Islet of Langerhans (tissue), 1 donor: ENCODE data around the gene LKAAEAR1.

Experiments
- FAIRE-seq: peaks from one replicate; lab custom pipeline; 2011; peaks lifted over from hg19 to GRCh38; lab: Jason Lieb, UNC

The LKAAEAR1 gene

DNA sequence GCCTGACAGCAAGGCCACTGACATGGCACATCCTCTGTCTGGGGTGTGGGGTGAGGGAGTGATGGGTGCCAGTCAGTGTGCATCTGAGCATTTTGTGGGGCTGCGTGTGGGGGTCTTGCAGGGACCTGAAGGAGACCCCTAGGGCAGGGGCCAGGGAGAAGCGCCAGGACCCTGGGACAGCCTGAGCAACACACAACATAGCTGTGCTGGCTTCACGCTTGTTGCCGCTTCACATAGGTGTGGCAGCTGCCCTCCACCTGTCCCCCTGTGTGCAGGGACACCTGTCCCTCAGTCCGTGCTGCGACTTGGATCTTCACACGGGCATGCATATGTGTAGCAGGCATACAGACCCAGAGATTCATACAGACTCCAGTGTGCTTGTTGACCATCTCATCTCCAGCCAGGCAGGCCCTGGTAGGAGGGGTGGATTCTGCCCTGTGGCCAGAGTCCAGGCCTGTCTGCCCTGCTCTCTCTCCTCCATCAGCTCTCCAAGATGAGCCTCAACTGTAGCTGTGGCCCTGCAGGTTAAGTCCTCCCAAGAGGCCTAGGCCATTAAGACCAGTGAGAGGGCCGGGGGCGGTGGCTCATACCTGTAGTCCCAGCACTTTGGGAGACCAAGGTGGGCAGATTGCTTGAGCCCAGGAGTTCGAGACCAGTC, 26.3 kb upstream of the LKAAEAR1 start:
- FAIRE-seq = no peak

DNA sequence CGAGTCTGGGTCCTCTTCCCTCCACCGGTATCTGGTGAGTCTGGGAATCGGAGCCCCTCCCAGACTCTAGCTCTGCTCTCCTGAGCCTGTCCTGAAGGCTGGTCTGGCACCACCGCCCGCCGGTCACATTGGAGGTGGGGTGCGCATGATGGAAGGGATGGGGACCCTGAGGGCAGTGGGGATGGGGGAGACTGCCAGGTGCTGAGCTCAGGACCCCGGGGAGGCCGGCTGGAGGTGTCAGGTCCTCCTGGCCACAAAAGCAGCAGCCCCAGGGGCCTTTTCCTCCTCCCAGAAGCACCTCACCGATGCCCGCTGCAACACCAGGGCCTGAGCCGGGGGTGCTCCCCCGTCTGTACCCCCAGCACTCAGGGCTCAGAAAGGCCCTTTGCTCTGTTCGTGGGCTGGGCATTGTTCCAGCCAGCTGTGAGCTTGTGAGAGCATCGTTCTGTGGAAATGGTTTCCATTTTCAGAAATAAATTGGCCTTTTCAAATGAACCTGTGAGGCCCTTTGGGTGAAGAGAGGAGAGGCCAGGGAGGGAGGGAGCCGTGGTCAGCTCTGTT, 25.7 kb upstream of the LKAAEAR1 start:
- no peak for FAIRE-seq

DNA sequence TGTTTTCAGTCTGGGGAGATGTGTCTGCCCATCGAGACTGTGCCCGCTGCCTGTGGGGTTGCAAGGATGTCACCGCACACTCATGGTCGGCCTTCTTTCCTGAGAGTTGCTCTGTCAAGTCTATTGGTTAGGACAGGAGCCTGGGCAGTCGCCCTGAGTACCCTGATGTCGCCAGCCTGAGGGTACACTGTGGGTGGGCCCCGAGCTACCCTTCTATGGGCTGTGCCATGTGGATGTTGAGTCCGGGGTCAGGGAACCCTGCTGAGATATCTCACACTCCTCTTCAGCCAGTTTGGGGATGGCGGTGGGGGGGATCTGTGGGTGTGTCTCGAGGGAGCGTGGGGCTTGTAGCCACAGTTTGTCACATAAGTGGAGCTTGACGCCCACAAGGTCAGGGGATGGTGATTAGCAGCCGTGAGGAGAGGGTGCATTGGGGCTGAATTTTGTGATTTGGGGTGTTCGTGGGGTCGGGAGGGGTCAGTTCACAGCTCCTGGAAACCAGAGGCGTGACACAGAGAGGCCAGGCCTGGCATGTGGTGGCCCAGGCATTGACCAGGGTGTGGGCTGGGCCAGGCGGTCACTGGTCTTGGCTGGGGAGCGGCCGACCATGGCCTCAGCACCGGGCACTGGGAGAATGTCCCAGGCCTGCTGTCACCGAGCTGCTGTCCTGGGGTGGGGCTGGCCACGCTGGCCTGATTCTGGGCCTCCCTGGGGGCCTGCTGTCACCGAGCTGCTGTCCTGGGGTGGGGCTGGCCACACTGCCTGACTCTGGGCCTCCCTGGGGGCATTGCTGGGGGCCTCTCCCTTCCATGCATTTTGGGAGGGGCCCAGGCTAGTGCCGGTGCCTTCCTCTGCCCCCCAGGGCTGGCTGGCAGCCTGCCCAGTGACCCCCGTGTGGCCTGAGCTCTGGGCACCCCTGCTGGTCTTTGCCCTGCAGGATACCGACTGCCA, 24.8 kb upstream of the LKAAEAR1 start:
- FAIRE-seq = no peak

DNA sequence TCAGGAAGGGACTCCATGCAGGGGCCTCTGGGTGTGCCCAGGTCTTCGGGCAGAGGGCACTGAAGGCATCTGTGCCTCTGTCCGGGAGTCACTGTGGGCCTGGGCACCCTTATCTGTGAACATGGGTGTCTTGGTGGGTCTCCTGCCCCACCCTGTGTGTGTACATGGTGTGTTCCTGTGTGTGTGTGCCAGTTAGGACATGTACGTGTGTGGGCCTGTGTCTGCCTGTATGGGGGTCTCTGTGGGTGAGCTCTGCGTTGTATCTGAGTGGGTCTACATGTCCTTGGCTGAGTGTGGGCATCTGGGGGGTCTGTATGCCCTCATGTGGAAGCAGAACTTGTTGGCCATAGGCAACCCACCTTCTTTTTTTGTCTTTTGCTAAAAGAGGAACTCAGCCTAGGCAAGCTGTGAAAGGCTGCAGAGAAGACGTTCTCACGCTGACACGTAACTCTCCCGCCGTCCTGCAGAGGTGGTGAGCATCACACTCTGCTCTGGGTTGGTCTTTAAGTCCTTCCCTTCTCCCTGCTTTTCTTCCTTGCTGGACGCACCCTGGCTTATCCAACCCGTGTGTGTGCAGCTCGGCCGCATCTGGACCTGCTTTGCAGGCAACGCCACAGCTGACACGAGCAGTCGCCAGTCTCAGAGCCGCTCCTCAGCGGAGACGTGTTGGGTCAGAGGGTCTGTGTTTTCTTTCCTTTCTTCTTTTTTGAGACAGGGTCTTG, 23.7 kb upstream of the LKAAEAR1 start:
- no peak for FAIRE-seq

DNA sequence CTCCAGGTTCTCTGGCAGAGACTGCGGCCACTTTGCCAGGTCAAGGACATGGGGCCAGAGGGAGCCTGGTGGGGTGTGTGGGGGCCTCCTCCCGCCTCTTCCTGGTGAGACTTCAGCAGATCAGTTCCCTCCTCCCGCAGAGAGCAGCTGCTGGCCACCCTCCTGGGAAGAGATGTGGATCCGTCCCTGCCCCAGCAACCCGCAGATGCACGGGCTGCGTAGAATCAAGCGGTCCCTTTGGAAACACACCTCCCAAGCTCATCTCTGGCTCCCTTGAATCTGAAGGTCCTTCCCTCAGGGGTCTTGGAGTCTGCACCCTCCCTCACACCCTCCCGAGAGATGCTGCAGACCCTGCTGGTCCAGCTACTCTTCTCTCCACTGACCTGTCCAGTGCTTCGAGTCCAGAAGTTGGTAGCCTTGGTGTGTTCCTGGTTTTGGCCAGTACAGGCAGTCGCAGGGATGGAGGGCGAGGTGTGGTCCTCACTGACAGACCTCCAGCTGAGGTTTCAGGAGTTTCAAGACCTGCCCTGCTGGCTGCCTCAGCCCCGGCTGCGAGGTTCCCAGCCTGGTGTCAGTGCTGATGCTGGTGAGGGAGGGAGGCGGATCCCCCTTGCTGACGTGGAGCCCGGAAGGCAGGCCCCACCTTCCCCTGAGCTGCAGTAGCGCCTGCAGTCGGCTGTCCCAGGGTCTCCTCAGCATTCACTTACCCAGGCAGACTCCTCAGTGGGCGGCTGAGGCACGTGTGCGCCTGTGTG, 23.0 kb upstream of the LKAAEAR1 start, which contains the start of gene NPBWR2:
Gene NPBWR2, minus strand, starts transcription at position 585 of the 755 bp plus-strand sequence. CDS start 734 bp downstream, outside the sequence.
- FAIRE-seq = no peak

DNA sequence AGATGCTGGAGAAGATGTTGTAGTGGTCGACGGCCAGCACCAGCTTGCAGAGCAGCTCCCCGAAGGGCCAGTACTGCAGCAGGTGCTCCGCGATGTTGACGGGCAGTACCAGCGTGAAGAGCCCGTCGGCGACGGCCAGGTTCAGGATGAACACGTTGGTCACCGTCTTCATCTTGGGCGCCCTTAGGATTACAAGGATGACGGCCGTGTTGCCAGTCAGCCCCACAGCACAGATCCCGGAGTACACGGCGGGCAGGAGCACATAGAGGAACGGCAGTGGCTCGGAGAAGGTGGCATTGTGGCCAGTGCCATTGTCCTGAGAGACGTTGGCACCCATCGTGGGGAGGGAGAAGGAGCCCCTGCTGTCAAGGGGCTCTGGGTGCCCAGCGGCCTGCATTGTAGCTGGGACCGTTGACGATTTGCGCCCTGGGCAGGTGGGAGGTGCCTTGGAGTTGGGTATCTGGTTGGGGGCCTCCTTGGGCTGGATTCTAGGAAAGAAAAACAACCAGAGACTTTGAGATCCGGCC, 22.3 kb upstream of the LKAAEAR1 start:
- no peak for FAIRE-seq

DNA sequence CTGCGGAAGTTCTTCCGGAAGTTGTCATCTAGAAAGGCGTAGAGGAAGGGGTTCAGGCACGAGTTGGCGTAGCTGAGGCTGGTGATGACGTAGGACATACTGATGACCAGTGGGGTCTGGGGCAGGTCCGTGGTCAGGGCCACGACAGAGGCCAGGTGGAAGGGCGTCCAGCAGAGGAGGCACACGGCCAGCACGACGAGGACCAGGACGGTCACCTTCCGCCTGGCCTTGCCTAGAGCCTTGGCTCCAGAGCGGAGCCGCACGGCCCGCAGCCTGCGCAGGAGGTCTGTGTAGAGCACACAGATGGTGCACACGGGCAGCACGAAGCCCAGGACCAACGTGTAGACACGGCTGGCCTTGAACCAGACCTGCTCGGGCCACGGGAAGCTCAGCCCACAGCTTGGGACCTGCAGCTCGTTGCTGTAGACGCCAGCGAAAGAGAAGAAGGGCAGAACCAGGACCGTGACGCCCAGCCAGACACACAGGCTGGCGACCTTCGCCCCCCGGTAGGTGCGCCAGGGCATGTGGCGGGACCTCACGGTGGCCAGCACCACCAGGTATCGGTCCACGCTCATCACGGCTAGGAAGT, 21.7 kb upstream of the LKAAEAR1 start:
- no peak for FAIRE-seq

DNA sequence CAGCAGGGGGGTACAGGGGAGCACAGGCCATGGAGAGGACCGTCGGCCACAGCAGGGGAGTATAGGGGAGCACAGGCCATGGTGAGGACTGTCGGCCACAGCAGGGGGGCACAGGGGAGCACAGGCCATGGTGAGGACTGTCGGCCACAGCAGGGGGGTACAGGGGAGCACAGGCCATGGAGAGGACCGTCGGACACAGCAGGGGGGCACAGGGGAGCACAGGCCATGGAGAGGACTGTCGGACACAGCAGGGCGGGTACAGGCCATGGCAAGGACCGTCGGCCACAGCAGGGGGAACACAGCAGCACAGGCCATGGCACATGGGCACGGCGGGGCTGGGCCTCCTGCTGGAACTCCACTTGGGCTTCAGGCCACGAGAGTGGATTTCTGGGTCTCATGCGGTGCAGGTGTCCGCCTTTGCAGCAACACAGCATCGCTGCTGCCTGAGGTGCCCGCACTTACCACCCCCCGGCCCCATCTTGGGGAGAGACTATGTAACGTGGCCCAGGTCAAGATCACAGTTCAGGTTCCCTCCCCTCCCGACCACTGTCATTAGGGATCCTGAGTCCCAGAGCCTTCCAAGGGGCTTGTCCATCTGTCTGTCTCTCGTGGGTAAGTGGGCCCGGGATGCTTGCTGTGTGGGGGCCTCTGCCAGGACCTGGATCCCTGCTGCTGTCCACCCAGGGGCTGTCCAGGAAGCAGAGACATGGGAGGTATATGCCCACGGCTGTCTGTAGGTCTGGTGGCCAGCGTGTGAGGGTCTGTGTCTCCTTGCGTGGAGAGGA, 20.7 kb upstream of the LKAAEAR1 start:
- FAIRE-seq = no peak

DNA sequence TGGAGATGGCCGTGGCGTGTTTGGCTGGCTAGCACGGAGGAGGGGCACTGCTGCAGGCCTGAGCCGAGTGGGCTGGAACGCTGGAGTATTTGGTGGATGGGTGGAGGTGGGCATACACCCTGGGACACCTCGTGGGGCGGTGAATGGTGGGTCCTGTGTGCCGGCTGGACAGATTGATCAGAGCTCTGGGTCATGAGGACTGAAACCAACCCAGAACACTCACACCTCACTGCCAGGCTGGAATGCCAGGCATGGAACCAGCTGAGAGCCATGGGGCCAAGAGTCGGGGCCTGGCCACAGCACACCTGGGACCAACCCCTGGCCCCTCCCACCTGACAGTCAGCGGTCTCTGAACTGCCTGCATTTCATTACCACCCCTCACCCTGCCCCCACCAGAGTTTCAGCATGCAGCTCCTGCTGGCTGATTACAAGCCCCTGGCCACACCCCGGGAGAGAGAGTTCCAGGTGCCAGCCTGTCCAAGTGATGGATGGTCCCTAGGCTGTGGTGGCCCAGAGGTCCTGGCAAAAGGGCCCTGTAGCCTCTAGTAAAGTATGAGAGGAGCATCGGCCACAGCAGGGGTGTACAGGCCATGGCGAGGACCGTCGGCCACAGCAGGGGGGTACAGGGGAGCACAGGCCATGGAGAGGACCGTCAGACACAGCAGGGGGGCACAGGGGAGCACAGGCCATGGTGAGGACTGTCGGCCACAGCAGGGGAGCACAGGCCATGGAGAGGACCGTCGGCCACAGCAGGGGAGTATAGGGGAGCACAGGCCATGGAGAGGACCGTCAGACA, 19.9 kb upstream of the LKAAEAR1 start:
- no peak for FAIRE-seq

DNA sequence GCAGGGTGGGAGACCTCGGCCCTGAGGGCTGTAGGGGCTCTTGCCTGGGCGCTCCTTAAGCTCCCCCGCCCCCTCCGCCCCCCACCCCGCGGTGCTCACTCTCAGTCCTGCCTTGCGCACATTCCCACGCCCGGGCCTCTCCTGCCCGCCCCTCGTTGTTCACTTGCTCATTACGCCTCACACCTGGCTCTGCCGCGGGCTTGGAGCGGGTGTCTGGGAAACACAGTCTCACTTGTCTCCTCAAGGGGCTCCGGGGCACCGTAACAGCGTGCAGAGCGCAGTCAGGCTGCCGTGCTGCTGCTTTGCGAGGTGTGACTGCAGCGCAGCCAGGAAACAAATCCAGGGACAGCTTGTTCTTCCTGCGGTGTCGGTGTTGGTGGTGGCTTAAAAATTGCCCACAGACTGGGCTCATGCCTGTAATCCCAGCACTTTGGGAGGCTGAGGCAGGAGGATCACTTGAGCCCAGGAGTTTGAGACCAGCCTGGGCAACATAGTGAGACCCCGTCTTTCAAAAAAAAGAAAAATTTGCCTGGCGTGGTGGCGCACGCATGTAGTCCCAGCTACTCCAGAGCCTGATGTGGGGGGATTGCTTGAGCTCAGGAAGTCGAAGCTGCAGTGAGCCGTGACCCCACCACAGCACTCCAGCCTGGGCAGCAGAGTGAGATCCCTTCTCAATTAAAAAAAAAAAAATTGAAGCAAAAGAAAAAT, 18.6 kb upstream of the LKAAEAR1 start:
- FAIRE-seq = no peak

DNA sequence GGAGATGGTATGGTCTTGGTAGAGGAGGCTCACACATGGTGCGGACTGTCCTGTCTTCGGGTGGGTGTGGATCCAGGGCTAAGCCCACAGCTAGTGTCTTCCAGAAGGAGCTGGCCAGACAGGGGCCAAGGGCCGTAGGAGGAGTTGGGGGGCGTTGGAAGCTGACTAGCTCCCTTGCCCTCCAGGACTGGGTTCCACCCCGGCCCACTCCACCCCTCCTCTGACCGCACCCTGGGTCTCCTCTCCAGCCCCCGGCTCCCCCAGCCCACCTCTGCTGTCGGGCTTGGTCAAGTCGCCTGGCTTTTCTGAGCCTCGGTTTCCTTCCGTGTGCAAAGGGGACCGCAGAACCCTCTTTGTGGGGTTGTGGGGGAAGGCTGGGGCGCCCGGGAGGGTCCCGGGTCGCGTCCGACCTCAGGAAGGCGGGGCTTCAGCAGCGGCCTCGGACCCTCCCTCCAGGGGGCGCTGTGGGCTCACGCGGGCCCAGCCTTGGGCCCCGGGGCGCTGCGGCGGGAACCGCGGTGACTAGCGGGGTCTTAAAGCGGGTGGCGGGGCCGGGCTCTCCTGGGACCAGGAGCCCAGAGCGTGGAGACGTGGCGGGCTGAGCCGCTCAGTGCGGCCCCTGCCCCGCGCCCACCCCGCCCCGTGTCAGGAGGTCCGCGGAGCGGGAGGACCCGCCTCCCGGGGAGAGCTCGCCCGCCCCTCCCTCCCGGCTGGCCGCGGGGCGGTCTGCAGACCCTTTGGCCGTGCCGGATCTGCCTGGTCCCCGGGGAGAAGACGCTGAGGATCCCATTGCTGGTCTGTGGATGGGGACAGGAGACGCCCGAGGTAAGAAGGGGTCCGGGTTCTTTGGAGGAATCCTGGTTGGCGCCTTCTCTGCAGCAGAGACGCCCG, 17.8 kb upstream of the LKAAEAR1 start:
- no peak for FAIRE-seq

DNA sequence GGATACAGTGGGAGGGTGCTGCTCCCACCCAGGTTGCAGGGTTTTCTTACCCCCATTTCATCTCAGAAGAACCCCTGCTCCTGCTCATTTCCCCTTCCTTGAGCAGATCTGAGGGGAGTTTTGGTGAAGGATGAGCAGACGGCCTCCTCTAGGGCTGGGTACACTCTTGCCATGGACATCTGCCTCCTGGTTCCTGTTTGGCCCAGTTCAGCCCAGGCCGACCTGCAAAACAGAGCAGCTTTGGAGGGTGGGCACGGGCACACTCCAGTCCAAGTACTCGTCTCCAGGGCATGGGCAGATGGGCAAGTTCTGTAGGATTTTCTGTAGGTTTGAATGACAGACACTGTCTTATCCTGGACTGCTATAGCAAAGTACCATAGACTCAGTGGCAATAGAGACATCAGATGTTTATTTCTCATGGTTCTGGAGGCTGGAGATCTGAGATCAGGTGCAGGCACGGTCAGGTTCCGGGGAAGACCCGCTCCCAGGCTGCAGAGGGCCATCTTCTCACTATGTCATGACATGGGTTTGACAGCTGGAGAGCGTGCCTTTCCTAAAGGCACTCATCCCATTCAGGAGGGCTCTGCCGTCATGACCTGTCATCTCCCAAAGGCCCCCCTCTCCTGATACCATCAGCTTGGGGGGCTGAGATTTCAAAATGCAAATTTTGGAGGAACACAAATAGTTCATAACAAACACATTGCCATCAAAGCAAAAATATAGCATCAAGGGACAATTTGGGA, 16.9 kb upstream of the LKAAEAR1 start:
- FAIRE-seq = no peak

DNA sequence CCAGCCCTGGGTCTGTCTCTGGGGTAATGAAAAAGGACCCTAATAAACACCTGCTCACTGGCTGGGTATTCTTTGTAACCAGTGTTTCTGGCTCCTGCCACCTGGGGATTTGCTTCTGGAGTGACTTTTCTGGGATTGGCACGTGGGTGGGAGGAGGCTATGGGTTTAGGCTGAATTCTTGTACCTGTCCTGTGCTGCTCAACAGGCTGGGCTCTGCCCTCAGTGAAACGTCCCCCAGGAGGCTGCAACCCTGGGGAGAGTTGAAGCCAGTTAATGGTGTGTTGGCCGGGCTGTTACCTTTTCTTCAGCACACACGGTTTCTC, 16.3 kb upstream of the LKAAEAR1 start:
- no peak for FAIRE-seq

DNA sequence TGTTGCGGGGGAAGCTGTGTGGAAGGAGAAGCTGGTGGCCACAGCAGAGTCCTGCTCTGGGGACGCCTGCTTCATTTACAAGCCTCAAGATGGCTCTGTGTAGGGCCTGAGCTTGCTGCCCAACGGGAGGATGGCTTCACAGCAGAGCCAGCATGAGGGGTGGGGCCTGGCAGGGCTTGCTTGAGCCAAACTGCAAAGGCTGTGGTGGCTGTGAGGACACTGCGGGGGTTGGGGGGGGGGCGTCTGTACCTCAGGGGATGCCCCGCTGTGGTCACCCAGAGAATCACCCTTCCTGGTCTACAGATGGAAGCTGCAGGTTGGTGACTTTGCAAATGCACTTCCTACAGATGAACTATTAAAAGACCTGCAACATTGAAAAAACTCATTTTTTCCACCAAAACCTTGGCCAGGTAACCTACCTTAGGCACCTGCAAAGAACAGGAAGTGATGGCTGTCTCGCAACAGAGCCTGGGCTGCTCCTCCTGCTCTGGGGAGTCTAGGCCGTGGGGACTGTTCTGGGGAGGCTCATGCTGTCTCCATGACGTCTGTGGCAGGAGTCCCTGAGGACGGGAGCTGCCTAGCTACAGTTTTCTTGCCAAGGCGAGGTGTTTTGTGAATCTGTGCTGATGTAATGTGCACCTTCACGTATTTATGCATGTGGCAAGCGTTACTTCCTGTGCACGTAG, 15.8 kb upstream of the LKAAEAR1 start:
- no peak for FAIRE-seq

DNA sequence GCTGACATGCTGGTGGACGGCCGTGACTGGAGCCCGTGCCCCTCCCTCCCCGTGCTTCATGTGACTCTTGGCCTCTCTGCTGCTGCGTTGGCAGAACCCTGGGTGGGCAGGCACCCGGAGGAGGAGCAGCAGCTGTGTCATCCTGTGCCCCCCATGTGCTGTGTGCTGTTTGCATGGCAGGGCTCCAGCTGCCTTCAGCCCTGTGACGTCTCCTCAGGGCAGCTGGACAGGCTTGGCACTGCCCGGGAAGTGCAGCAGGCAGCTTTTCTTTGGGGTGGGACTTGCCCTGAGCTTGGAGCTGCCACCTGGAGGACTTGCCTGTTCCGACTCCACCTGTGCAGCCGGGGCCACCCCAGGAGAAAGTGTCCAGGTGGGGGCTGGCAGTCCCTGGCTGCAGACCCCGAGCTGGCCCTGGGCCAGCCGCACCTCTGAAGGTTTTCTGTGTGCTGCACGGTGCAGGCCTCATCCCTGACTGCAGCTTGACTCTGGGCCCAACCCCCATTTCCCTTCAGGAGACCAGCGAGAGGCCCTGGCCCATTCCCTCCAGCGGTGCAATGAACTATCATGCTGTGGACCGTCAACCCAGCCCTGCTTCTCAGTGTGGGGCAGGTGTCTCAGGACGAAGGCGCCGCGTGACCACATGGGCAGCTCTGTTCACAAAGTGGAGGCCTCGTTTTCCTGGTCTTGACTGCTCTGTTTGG, 15.0 kb upstream of the LKAAEAR1 start:
- no peak for FAIRE-seq

DNA sequence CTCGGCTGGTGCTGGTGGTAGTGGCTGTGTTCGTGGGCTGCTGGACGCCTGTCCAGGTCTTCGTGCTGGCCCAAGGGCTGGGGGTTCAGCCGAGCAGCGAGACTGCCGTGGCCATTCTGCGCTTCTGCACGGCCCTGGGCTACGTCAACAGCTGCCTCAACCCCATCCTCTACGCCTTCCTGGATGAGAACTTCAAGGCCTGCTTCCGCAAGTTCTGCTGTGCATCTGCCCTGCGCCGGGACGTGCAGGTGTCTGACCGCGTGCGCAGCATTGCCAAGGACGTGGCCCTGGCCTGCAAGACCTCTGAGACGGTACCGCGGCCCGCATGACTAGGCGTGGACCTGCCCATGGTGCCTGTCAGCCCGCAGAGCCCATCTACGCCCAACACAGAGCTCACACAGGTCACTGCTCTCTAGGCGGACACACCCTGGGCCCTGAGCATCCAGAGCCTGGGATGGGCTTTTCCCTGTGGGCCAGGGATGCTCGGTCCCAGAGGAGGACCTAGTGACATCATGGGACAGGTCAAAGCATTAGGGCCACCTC, 14.3 kb upstream of the LKAAEAR1 start:
- FAIRE-seq = no peak
